ENCODE measurements around the gene USHBP1.

The USHBP1 gene

DNA sequence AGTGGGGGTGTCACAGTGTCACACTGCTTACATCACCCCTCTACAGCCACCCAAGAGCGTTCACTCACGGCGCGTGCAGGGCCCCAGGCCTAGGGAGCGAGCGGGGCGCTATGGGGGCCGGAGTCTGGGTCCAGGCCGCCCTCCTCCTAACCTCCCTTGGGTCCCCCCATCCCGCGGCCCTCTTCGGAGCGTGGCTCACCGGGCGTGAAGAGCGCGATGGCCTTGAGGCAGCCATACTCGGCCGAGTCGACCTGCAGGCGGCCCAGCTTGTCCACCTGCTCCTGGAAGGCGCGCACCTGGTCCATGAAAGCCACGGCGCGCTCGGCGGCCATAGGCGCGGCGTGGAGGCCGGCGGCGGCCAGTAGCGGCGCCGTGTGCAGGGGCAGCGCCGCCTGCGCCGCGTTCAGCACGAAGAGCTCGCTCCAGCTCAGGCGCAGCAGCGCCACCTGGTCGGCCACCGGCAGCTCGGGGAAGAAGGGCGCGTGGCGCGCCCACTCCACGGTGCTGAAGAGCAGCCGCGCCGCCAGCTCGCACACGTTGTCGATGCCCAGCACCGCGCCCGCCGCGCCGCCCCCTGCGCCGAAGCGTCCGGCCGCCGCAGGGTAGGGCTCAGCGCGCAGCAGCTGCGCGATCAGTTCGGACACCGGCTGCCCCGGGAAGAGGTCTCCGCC lies 29.1 kb downstream of the USHBP1 start:
- no peak overlapping the region for H3K27ac ChIP-seq
- peaks cover 5% of the 10 kb centered on the region; the same call in 1 of the 2 replicates for H3K36me3 ChIP-seq (ENCODE audit: insufficient read depth, low read length)
- peak overlapping the region; percentile 79 for H3K4me3 ChIP-seq
- no peak for DNase-seq (ENCODE audit: low read depth, low spot score)
- TF ChIP-seq FOXP2 (optimal IDR thresholded peaks at IDR 0.05; ENCODE audit: control extremely low read depth, extremely low read length, insufficient read depth): no peak
- TF ChIP-seq POLR2AphosphoS5 (IDR thresholded peaks at IDR 0.05; ENCODE audit: borderline replicate concordance, low read depth, low read length): no peak
- TF ChIP-seq EZH2 (IDR thresholded peaks at IDR 0.05): no peak
- H3K9ac ChIP-seq (ENCODE audit: insufficient read length): peak overlapping the region; percentile 62
- no peaks in the 10 kb centered on the region for H3K9me3 ChIP-seq (ENCODE audit: low read depth, low read length)

DNA sequence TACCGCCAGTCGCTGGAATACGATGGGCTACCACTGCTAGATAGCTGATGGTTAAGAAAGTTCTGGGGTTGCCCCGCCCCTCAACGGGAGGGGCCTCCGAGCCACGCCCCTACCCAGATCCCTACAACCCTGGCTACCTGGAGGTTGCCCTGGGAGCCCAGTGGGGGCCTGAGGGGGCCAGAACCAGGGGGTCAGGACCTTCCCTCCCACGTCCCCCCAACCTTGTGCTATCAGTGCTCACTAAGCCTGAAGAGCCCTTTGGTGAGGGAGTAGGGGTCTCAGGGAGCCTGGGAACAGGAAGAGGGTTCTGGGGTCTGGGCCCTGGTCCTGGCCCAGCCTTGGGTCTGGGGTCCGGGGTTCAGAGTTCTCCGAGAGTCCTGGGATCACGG lies 29.6 kb downstream of the USHBP1 start:
- H3K9ac ChIP-seq (ENCODE audit: insufficient read length): peak overlapping the region; percentile 62
- peaks cover 5% of the 10 kb centered on the region; the same call in 1 of the 2 replicates for H3K36me3 ChIP-seq (ENCODE audit: insufficient read depth, low read length)
- DNase-seq (ENCODE audit: low read depth, low spot score): no peak
- H3K4me3 ChIP-seq: peak overlapping the region; percentile 79
- no peaks in the 10 kb centered on the region for H3K9me3 ChIP-seq (ENCODE audit: low read depth, low read length)
- no peak overlapping the region for H3K27ac ChIP-seq
- TF ChIP-seq FOXP2 (optimal IDR thresholded peaks at IDR 0.05; ENCODE audit: control extremely low read depth, extremely low read length, insufficient read depth) (no peak), POLR2AphosphoS5 (IDR thresholded peaks at IDR 0.05; ENCODE audit: borderline replicate concordance, low read depth, low read length) (no peak), EZH2 (IDR thresholded peaks at IDR 0.05) (no peak)

DNA sequence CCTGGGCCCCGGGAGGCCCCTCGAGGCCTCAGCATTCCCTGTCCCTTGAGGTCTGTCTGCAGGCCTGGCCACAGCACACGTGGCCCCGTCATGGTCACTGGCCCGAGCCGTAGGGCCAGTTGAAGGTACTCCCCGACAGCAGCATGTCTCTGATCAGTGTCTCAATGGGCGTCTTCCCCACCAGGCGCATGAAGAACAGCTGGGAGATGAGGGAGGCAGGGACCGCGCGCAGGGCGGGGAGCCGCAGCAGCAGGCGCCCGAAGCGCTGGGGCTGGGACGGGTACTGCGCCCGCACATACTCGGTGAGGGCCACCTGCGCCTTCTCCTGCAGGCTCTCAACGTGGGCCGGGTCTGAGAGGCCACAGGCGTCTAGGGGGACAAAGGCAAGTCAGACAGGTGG lies 32.3 kb downstream of the USHBP1 start:
- H3K4me3 ChIP-seq: no peak overlapping the region
- no peak overlapping the region for H3K27ac ChIP-seq
- no peak overlapping the region for H3K9ac ChIP-seq (ENCODE audit: insufficient read length)
- H3K9me3 ChIP-seq (ENCODE audit: low read depth, low read length): no peaks in the 10 kb centered on the region
- TF ChIP-seq FOXP2 (optimal IDR thresholded peaks at IDR 0.05; ENCODE audit: control extremely low read depth, extremely low read length, insufficient read depth): no peak
- TF ChIP-seq EZH2 (IDR thresholded peaks at IDR 0.05): no peak
- TF ChIP-seq POLR2AphosphoS5 (IDR thresholded peaks at IDR 0.05; ENCODE audit: borderline replicate concordance, low read depth, low read length): no peak
- peaks cover 5% of the 10 kb centered on the region; the same call in 1 of the 2 replicates for H3K36me3 ChIP-seq (ENCODE audit: insufficient read depth, low read length)
- DNase-seq (ENCODE audit: low read depth, low spot score): no peak

DNA sequence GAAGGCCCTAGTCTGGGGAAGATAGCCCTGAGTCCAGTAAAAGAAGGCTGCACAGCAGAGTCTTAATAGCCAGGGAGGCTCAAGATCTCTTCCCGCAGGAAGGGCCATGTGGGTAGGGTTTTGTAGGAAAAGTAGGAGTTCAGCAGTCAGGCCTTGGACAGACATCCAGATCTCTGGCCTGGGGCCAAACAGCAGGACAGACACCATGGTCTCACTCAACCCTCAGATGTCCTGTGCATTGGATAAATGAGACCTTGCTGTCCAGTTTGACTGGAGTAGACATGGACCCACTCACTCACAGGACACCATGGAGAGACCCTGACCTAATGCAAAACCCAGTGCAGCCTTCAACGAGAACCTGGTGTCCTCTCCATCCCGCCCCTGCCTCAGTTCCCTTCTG lies 34.7 kb downstream of the USHBP1 start:
- no peak overlapping the region for H3K9ac ChIP-seq (ENCODE audit: insufficient read length)
- TF ChIP-seq POLR2AphosphoS5 (IDR thresholded peaks at IDR 0.05; ENCODE audit: borderline replicate concordance, low read depth, low read length) (no peak), EZH2 (IDR thresholded peaks at IDR 0.05) (no peak), FOXP2 (optimal IDR thresholded peaks at IDR 0.05; ENCODE audit: control extremely low read depth, extremely low read length, insufficient read depth) (no peak)
- H3K36me3 ChIP-seq (ENCODE audit: insufficient read depth, low read length): peaks cover 5% of the 10 kb centered on the region; the same call in 1 of the 2 replicates
- no peak overlapping the region for H3K27ac ChIP-seq
- H3K9me3 ChIP-seq (ENCODE audit: low read depth, low read length): no peaks in the 10 kb centered on the region
- H3K4me3 ChIP-seq: no peak overlapping the region
- no peak for DNase-seq (ENCODE audit: low read depth, low spot score)

DNA sequence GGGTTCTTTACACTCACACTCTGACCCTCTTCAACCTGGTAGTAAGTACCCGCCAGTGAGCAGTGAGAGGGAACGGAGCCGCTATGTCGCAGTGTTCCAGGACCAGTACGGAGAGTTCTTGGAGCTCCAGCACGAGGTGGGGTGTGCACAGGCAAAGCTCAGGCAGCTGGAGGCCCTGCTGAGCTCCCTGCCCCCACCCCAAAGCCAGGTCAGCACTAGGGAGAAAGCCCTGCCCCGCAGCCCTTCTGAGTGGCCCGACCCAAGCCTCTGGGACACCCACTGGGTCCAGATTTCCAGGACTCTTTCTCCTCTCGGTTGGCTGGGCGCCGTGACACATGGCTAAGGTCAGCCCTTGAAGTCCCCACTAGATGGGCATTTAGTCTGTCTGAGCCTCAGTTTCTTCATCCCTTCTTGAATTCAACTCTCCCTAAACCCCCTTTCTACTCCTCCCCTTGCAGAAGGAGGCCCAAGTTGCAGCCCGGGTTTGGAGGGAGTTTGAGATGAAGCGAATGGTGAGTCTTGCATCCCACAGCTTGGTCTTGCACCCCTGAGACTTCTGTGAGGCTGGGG lies 36.7 kb downstream of the USHBP1 start:
- no peak for TF ChIP-seq EZH2 (IDR thresholded peaks at IDR 0.05)
- TF ChIP-seq FOXP2 (optimal IDR thresholded peaks at IDR 0.05; ENCODE audit: control extremely low read depth, extremely low read length, insufficient read depth): no peak
- H3K9me3 ChIP-seq (ENCODE audit: low read depth, low read length): no peaks in the 10 kb centered on the region
- no peak overlapping the region for H3K4me3 ChIP-seq
- H3K27ac ChIP-seq: no peak overlapping the region
- no peak for DNase-seq (ENCODE audit: low read depth, low spot score)
- no peak overlapping the region for H3K9ac ChIP-seq (ENCODE audit: insufficient read length)
- H3K36me3 ChIP-seq (ENCODE audit: insufficient read depth, low read length): peaks cover 5% of the 10 kb centered on the region; the same call in 1 of the 2 replicates

DNA sequence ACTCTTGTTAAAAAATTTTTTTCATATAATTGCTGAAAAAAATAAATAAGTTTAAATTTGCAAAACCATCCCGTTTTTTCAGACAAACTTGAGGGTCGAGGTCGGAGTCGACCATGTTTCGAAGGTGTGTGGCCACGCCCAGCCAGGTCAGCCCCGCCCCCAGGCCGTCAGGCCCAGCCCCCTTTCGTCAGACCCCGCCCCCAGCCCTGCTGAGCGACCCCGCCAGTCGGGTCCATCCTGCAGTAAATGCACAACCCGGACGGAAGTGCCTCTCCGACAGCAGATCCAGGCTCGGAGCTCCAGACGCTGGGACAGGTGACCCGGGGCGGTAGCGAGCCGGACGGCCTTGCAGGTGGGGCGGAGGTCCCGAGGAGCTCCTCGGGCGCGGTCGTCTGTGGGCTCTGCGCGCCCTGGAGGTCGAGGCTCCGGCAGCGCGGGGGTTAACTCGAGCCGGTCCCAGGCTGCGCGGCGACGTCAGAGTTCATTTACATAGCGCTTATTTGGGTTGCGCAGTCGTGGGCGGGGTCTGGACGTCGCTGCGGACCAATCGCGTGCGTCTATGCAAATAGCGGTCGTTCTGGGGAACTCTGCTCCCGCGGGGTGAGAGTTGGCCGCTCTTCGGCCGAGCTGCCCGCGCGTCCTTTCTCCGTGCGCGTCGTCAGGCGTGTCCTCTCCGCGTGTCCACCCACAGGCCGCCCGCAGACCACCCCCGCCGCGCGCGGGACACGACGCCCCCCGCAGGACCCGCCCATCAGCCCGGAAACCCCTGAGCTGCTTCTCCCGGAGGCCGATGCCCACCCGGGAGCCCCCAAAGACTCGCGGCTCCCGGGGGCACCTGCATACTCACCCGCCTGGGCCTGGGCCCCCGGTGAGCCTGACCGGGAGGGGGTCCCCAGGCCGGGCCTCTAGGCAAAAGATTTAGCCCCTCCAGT lies 38.3 kb downstream of the USHBP1 start, which contains the start of gene OCEL1:
Gene OCEL1 (plus strand): TSS at position 225 of the 932 bp plus-strand sequence. CDS start 22 bp downstream, at position 247.
- Histone ChIP-seq H3K4me3 (peak within 1 kb of the TSS; percentile 98), H3K36me3 (ENCODE audit: insufficient read depth, low read length) (no peaks in the 10 kb centered on the region), H3K9me3 (ENCODE audit: low read depth, low read length) (no peaks in the 10 kb centered on the region), H3K27ac (0 out of 2 replicates have a peak within 1 kb of the TSS, but pooled peaks have one; percentile 42), H3K9ac (ENCODE audit: insufficient read length) (peak within 1 kb of the TSS; percentile 82)
- DNase-seq (ENCODE audit: low read depth, low spot score): peak; percentile 81
- TF ChIP-seq POLR2AphosphoS5 (IDR thresholded peaks at IDR 0.05; ENCODE audit: borderline replicate concordance, low read depth, low read length) (peak; percentile 77), FOXP2 (optimal IDR thresholded peaks at IDR 0.05; ENCODE audit: control extremely low read depth, extremely low read length, insufficient read depth) (peak; percentile 87), EZH2 (IDR thresholded peaks at IDR 0.05) (no peak)

GRCh38 chr19:17225053-17225452 lies 39.5 kb downstream of the USHBP1 start:
- Histone ChIP-seq H3K27ac (no peak overlapping the region), H3K9ac (ENCODE audit: insufficient read length) (no peak overlapping the region), H3K36me3 (ENCODE audit: insufficient read depth, low read length) (no peaks in the 10 kb centered on the region), H3K9me3 (ENCODE audit: low read depth, low read length) (no peaks in the 10 kb centered on the region), H3K4me3 (no peak overlapping the region)
- no peak for TF ChIP-seq FOXP2 (optimal IDR thresholded peaks at IDR 0.05; ENCODE audit: control extremely low read depth, extremely low read length, insufficient read depth)
- TF ChIP-seq POLR2AphosphoS5 (IDR thresholded peaks at IDR 0.05; ENCODE audit: borderline replicate concordance, low read depth, low read length): no peak
- no peak for TF ChIP-seq EZH2 (IDR thresholded peaks at IDR 0.05)
- DNase-seq (ENCODE audit: low read depth, low spot score): no peak
